ENCODE measurements around the gene IFRD2. TPM values are rescaled to one million over a fixed set of nuclear protein-coding genes. Genes with fewer than 3 reads are reported as not detected.

The IFRD2 gene
- total and polyA plus RNA-seq, 9 of the 15 experiments (the other 6 are each of a cell fraction or from before 2014, with no cell fraction given): 30.5 to 115 (median 52.8) TPM

- TF ChIP-seq ZBTB11 (CRISPR knock-in tag; IDR thresholded peaks at IDR 0.05) (0 out of 6 replicates have a peak, but pooled peaks of 2 of the 3 experiments have one; percentile 43 to 50), ESRRA (IDR thresholded peaks at IDR 0.05; ENCODE audit: borderline replicate concordance, low read depth) (no peak), PTBP1 (IDR thresholded peaks at IDR 0.05; ENCODE audit: low read depth, low read length) (no peak), CREB5 (CRISPR knock-in tag; IDR thresholded peaks at IDR 0.05) (no peak), MYC (IDR thresholded peaks at IDR 0.05; ENCODE audit: low read depth, low read length) (peak; percentile 30; the same call in 1 of the 2 replicates), MYC (CRISPR knock-in tag; IDR thresholded peaks at IDR 0.05; ENCODE audit: borderline replicate concordance, low read depth) (no peak), ZNF583 (CRISPR knock-in tag; IDR thresholded peaks at IDR 0.05) (no peak), KLF6 (CRISPR knock-in tag; IDR thresholded peaks at IDR 0.05; ENCODE audit: borderline replicate concordance) (no peak), BRD4 (IDR thresholded peaks at IDR 0.05) (no peak), ZC3H11A (IDR thresholded peaks at IDR 0.05; ENCODE audit: low read depth, low read length) (no peak), FOXP1 (CRISPR knock-in tag; IDR thresholded peaks at IDR 0.05) (no peak), ZBED1 (IDR thresholded peaks at IDR 0.05) (no peak), JUND (IDR thresholded peaks at IDR 0.05; ENCODE audit: borderline replicate concordance, low read depth, low read length) (no peak), JUND (tag; IDR thresholded peaks at IDR 0.05; ENCODE audit: borderline replicate concordance, low read depth, low read length) (no peak), NFRKB (IDR thresholded peaks at IDR 0.05; ENCODE audit: low read depth) (no peak), IRF2 (CRISPR knock-in tag; IDR thresholded peaks at IDR 0.05) (no peak), GABPA (tag; conservative IDR thresholded peaks at IDR 0.05; ENCODE audit: low read depth) (peak; percentile 69), E2F3 (CRISPR knock-in tag; IDR thresholded peaks at IDR 0.05) (no peak), POLR2A (conservative IDR thresholded peaks at IDR 0.05) (peak; percentile 69), WHSC1 (IDR thresholded peaks at IDR 0.05; ENCODE audit: low read length) (no peak), ZNF316 (IDR thresholded peaks at IDR 0.05) (no peak)
- TF ChIP-seq, protein P1, sequence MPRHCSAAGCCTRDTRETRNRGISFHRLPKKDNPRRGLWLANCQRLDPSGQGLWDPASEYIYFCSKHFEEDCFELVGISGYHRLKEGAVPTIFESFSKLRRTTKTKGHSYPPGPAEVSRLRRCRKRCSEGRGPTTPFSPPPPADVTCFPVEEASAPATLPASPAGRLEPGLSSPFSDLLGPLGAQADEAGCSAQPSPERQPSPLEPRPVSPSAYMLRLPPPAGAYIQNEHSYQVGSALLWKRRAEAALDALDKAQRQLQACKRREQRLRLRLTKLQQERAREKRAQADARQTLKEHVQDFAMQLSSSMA (CRISPR knock-in tag; IDR thresholded peaks at IDR 0.05): no peak
- TF ChIP-seq, protein P2, sequence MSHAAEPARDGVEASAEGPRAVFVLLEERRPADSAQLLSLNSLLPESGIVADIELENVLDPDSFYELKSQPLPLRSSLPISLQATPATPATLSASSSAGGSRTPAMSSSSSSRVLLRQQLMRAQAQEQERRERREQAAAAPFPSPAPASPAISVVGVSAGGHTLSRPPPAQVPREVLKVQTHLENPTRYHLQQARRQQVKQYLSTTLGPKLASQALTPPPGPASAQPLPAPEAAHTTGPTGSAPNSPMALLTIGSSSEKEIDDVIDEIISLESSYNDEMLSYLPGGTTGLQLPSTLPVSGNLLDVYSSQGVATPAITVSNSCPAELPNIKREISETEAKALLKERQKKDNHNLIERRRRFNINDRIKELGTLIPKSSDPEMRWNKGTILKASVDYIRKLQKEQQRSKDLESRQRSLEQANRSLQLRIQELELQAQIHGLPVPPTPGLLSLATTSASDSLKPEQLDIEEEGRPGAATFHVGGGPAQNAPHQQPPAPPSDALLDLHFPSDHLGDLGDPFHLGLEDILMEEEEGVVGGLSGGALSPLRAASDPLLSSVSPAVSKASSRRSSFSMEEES (CRISPR knock-in tag; IDR thresholded peaks at IDR 0.05): no peak
These were observed 48.5 kb upstream of the IFRD2 start, which contains the start of gene RASSF1 (continued) for GRCh38 chr3:50340448-50341329.
